CD14-positive monocyte (primary cell): ENCODE measurements around the gene CDK5RAP3. TPM values are rescaled to one million over a fixed set of nuclear protein-coding genes. Genes with fewer than 3 reads are reported as not detected.

Experiments
- DNase-seq, 3 donors: peaks; one replicate each; pipeline ENCODE4 v3.0.0-alpha.2; 2011 to 2022
- H2AFZ ChIP-seq: 2 replicates; pipeline ENCODE4 v1.6.0; 2012; ENCODE audit warnings: mild to moderate bottlenecking, low read depth, low read length, inconsistent platforms; ENCODE audit not compliant: insufficient read depth, poor library complexity, severe bottlenecking
- H3K27ac ChIP-seq, 2 donors: 1 replicate in 1 of 2; 2 replicates in 1 of 2; pipeline ENCODE4 v1.5.1; 2012 to 2013; ENCODE audit warnings: low read length in 2 of 2, control low read depth in 1 of 2, inconsistent platforms in 1 of 2, low read depth in 1 of 2, mild to moderate bottlenecking in 1 of 2
- H3K27me3 ChIP-seq, 2 donors: one replicate each; pipeline versions ENCODE4 v1.6.0 to v1.6.1; 2011 to 2013; ENCODE audit warnings: low read length in 2 of 2; ENCODE audit not compliant: control insufficient read depth in 2 of 2, insufficient read depth in 2 of 2
- H3K36me3 ChIP-seq, 2 donors: replicated peaks in 1 of 2; 1 replicate in 1 of 2; 2 replicates in 1 of 2; pipeline versions ENCODE4 v1.5.1 to v1.6.1; 2012 to 2013; ENCODE audit warnings: low read length in 2 of 2, control low read depth in 1 of 2, inconsistent platforms in 1 of 2, mild to moderate bottlenecking in 1 of 2; ENCODE audit not compliant: insufficient read depth in 2 of 2, control insufficient read depth in 1 of 2
- H3K4me1 ChIP-seq, 2 donors: 1 replicate in 1 of 2; 2 replicates in 1 of 2; pipeline versions ENCODE4 v1.5.1 to v1.6.1; 2012 to 2013; ENCODE audit warnings: low read length in 2 of 2, control low read depth in 1 of 2, inconsistent platforms in 1 of 2, mild to moderate bottlenecking in 1 of 2, moderate library complexity in 1 of 2; ENCODE audit not compliant: insufficient read depth in 2 of 2, control insufficient read depth in 1 of 2
- H3K4me2 ChIP-seq: replicated peaks from 2 replicates; pipeline ENCODE3; 2012; ENCODE audit warnings: low read length, moderate library complexity, mild to moderate bottlenecking; ENCODE audit not compliant: poor library complexity, severe bottlenecking; ENCODE audit errors: extremely low read depth
- H3K4me3 ChIP-seq, 3 experiments: fragments of 200-600 bp in 1 of 3; sonication (generic) in 1 of 3; replicated peaks in 1 of 3; 1 replicate in 2 of 3; 2 replicates in 1 of 3; pipeline ENCODE4 v1.5.1; 2011 to 2013; ENCODE audit warnings: low read length in 3 of 3, mild to moderate bottlenecking in 3 of 3, control low read depth in 2 of 3, low read depth in 2 of 3, inconsistent platforms in 1 of 3, moderate library complexity in 1 of 3
- H3K79me2 ChIP-seq: 2 replicates; pipeline ENCODE4 v1.6.0; 2012; ENCODE audit warnings: mild to moderate bottlenecking, control low read depth, inconsistent platforms, low read length, moderate library complexity; ENCODE audit not compliant: insufficient read depth
- H3K9ac ChIP-seq: 2 replicates; pipeline ENCODE4 v1.6.0; 2017; ENCODE audit warnings: low read length, mild to moderate bottlenecking; ENCODE audit not compliant: insufficient read depth, poor library complexity, severe bottlenecking
- H3K9me3 ChIP-seq, 2 donors: replicated peaks in 1 of 2; 1 replicate in 1 of 2; 2 replicates in 1 of 2; pipeline versions ENCODE4 v1.5.1 to v1.6.1; 2012 to 2013; ENCODE audit warnings: low read length in 2 of 2, control low read depth in 1 of 2; ENCODE audit not compliant: control insufficient read depth in 1 of 2, insufficient read depth in 1 of 2
- H4K20me1 ChIP-seq: 2 replicates; pipeline ENCODE4 v1.6.0; 2012; ENCODE audit warnings: mild to moderate bottlenecking, low read length, control low read depth, moderate library complexity; ENCODE audit not compliant: insufficient read depth
- H3K27ac Mint-ChIP-seq, 7 donors: one replicate each; pipeline ENCODE4 v1.8.0; 2020; ENCODE audit warnings: mild to moderate bottlenecking in 7 of 7, mixed read lengths in 7 of 7, moderate library complexity in 6 of 7, inconsistent platforms in 2 of 7
- H3K27me3 Mint-ChIP-seq, 3 donors: one replicate each; pipeline ENCODE4 v1.8.0; 2021 to 2022; ENCODE audit warnings: low read depth in 3 of 3, mild to moderate bottlenecking in 3 of 3, mixed read lengths in 3 of 3, moderate library complexity in 3 of 3, inconsistent platforms in 1 of 3
- H3K36me3 Mint-ChIP-seq, 2 donors: one replicate each; pipeline ENCODE4 v1.8.0; 2020; ENCODE audit warnings: mixed read lengths in 2 of 2, inconsistent platforms in 1 of 2, mild to moderate bottlenecking in 1 of 2
- H3K4me1 Mint-ChIP-seq: one replicate; pipeline ENCODE4 v1.8.0; 2020; ENCODE audit warnings: mild to moderate bottlenecking, mixed read lengths
- H3K4me3 Mint-ChIP-seq, 2 donors: one replicate each; pipeline ENCODE4 v1.8.0; 2020; ENCODE audit warnings: mild to moderate bottlenecking in 2 of 2, mixed read lengths in 2 of 2, moderate library complexity in 1 of 2
- H3K9me3 Mint-ChIP-seq, 7 donors: one replicate each; pipeline ENCODE4 v1.8.0; 2020 to 2022; ENCODE audit warnings: mixed read lengths in 7 of 7, mild to moderate bottlenecking in 6 of 7, moderate library complexity in 6 of 7, inconsistent platforms in 2 of 7
- WGBS: methylation state at CpG from one replicate; pipeline ENCODE4 v1.1.5; 2013; ENCODE audit warnings: missing lambda C conversion rate; ENCODE audit not compliant: insufficient coverage; 5-methylcytosine and 5-hydroxymethylcytosine counted together
- intact Hi-C, 2 donors: fragments of 100-400 bp; cut with micrococcal nuclease; formaldehyde crosslinking; loops; one replicate each; pipeline versions ENCODE4 v1.15.0 to v1.15.1; 2023
- polyA plus RNA-seq, 3 donors: library from polyadenylated mRNA; depleted of rRNA in 1 of 3; unstranded in 2 of 3; stranded (reverse) in 1 of 3; fragments of 300-500 nt in 2 of 3; fragments of >200 nt in 1 of 3; fragmentation: Illumina TruSeq in 2 of 3; gene quantifications; 1 replicate in 2 of 3; 2 replicates in 1 of 3; pipeline ENCODE4 v1.2.3, GENCODE V29; 2012 to 2021
- TF ChIP-seq, protein P1 (sequence below): fragments of 200-600 bp; IDR thresholded peaks from one replicate; pipeline ENCODE4 v1.8.0; 2022; ENCODE audit warnings: antibody characterized with exemption, mild to moderate bottlenecking

The CDK5RAP3 gene
- polyA plus RNA-seq, 3 donors: 86.1 to 782 (median 94.4) TPM

DNA sequence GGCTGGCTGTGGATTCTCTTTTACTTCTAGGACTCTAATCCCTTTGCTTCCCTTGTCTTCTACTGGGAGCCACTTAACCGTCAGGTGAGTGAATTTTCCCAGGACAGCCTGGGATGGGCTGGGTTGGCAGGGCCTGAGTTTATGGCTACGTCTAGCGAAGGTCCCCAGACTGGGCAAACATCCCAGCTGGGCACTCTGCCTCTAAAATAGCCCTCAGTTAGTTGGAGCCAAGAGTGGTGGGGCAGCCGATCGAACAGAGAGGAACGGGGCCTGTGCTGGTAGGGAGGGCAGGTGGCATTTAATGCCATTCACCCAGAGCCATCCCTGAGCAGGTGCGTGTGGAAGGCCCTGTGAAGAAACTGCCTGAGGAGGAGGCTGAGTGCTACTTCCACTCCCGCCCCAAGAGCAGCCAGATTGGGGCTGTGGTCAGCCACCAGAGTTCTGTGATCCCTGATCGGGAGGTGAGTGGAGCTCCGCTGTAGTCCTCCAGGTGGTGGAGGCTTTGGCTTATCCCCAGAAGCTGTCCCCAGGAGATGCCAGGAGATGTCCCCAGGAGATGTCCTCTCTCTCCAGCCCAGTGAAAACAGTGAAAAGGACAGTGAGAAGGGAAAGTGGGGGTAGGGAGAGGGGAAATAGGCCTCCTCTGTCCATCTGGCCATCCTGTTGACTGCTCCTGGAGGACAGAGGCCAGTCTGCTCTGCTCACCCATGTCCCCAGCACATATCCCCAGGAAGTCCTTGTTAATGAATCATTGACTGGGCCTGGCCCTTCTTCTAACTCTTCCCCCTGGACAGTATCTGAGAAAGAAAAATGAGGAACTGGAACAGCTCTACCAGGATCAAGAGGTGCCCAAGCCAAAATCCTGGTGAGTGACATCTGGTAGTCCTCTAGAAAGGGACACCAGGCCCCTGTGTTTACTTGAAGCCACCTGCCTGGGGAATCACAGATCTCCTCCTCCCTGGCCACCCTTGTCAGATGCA lies 25.1 kb upstream of the CDK5RAP3 start:
- Histone ChIP-seq H2AFZ (peak overlapping the region; percentile 44), H3K9me3 (no peaks in the 10 kb centered on the region), H3K36me3 (peaks cover 5 to 13% of the 10 kb centered on the region in 2 donors), H3K9ac (peak overlapping the region; percentile 19), H3K27ac (peak overlapping the region; percentile 59 to 79), H4K20me1 (no peaks in the 10 kb centered on the region), H3K4me3 (peak overlapping the region in 1 of 3 experiments; percentile 32), H3K79me2 (peaks cover 8% of the 10 kb centered on the region), H3K27me3 (no peaks in the 10 kb centered on the region), H3K4me2 (peak overlapping the region; percentile 32), H3K4me1 (peaks cover 56 to 75% of the 10 kb centered on the region in 2 donors)
- TF ChIP-seq, protein P1, sequence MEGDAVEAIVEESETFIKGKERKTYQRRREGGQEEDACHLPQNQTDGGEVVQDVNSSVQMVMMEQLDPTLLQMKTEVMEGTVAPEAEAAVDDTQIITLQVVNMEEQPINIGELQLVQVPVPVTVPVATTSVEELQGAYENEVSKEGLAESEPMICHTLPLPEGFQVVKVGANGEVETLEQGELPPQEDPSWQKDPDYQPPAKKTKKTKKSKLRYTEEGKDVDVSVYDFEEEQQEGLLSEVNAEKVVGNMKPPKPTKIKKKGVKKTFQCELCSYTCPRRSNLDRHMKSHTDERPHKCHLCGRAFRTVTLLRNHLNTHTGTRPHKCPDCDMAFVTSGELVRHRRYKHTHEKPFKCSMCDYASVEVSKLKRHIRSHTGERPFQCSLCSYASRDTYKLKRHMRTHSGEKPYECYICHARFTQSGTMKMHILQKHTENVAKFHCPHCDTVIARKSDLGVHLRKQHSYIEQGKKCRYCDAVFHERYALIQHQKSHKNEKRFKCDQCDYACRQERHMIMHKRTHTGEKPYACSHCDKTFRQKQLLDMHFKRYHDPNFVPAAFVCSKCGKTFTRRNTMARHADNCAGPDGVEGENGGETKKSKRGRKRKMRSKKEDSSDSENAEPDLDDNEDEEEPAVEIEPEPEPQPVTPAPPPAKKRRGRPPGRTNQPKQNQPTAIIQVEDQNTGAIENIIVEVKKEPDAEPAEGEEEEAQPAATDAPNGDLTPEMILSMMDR: no peak
- Mint-ChIP-seq H3K4me1 (peaks cover 69% of the 10 kb centered on the region), H3K27ac (peak overlapping the region; percentile 58 to 90 (median 76)), H3K36me3 (peaks cover 20 to 31% of the 10 kb centered on the region in 2 donors), H3K27me3 (peaks cover 0 to 2% (median 0%) of the 10 kb centered on the region in 3 donors), H3K9me3 (peaks cover 0 to 5% (median 1%) of the 10 kb centered on the region in 7 donors), H3K4me3 (peak overlapping the region; percentile 24 to 55)
- intact Hi-C loops: loop anchor here in 1 of 2 donors (10.0 kb wide), 1 partner anchor 51 kb away; the partner anchor contains the start of gene SP2
- peak; percentile 49 to 77 (median 59) for DNase-seq
- WGBS: 95% methylated on average over 6 of the region's 10 CpGs

DNA sequence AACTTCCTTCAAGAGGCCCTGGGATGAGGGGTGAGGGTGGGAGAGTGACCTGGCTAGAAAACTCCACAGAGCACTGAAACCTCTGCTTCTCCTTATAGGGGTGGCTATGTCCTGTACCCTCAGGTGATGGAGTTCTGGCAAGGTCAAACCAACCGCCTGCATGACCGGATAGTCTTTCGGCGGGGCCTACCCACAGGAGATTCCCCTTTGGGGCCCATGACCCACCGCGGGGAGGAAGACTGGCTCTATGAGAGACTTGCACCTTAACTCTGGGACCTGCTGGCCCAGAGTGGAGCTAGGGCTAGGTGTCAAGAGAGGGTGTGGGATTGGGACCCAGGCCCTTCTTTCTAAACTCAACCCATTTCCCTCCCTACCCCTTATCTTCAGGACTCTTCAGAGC lies 24.4 kb upstream of the CDK5RAP3 start:
- peaks cover 70% of the 10 kb centered on the region for H3K4me1 Mint-ChIP-seq
- H3K27ac Mint-ChIP-seq: peak overlapping the region; percentile 58 to 90 (median 76)
- TF ChIP-seq, protein P1: no peak
- intact Hi-C loops: loop anchor here in 1 of 2 donors (10.0 kb wide), 1 partner anchor 52 kb away; the partner anchor contains the start of gene SP2
- Histone ChIP-seq H3K79me2 (peaks cover 8% of the 10 kb centered on the region), H3K9me3 (no peaks in the 10 kb centered on the region), H3K4me3 (peak overlapping the region in 1 of 3 experiments; percentile 32), H2AFZ (no peak overlapping the region), H3K27me3 (no peaks in the 10 kb centered on the region), H3K9ac (no peak overlapping the region), H4K20me1 (no peaks in the 10 kb centered on the region), H3K4me1 (peaks cover 57 to 74% of the 10 kb centered on the region in 2 donors), H3K4me2 (peak overlapping the region; percentile 19), H3K27ac (peak overlapping the region; percentile 59 to 79), H3K36me3 (peaks cover 5 to 13% of the 10 kb centered on the region in 2 donors)
- no peak overlapping the region for H3K4me3 Mint-ChIP-seq
- peaks cover 20 to 31% of the 10 kb centered on the region in 2 donors for H3K36me3 Mint-ChIP-seq
- 97% methylated on average over 4 of the region's 6 CpGs for WGBS
- DNase-seq: no peak
- peaks cover 0 to 1% (median 0%) of the 10 kb centered on the region in 3 donors for H3K27me3 Mint-ChIP-seq
- peaks cover 0 to 2% (median 0%) of the 10 kb centered on the region in 7 donors for H3K9me3 Mint-ChIP-seq
